GM23338 (cell line): ENCODE measurements around the gene CBLC. TPM values are rescaled to one million over a fixed set of nuclear protein-coding genes. Genes with fewer than 3 reads are reported as not detected.
A peak's percentile ranks its signal among the peaks of the same experiment; 100 is the strongest.

Experiments
- ATAC-seq: fragments of 200-7000 bp; cut with Tn5 transposase; 3 replicates; pipeline ENCODE4 v1.9.1; 2020
- DNase-seq: peaks from one replicate; pipeline ENCODE4 v3.0.0-alpha.2; 2015; ENCODE audit warnings: low spot score
- H2AFZ ChIP-seq: fragments of 200-600 bp; sonication (generic); 2 replicates; pipeline ENCODE4 v1.8.0; 2016; ENCODE audit warnings: antibody characterized with exemption, mild to moderate bottlenecking, moderate library complexity
- H3F3A ChIP-seq: fragments of 200-600 bp; sonication (generic); replicated peaks from 2 replicates; pipeline ENCODE4 v1.8.0; 2017; ENCODE audit warnings: antibody characterized with exemption, mixed run types, low read depth
- H3K27ac ChIP-seq: fragments of 200-600 bp; sonication (generic); 2 replicates; pipeline ENCODE4 v1.6.1; 2016; ENCODE audit warnings: low read depth
- H3K27me3 ChIP-seq: fragments of 200-600 bp; sonication (generic); 2 replicates; pipeline ENCODE4 v1.8.0; 2016; ENCODE audit warnings: mild to moderate bottlenecking, mixed run types, moderate library complexity; ENCODE audit not compliant: insufficient read depth
- H3K36me3 ChIP-seq: fragments of 200-600 bp; sonication (generic); 2 replicates; pipeline ENCODE4 v1.8.0; 2016; ENCODE audit warnings: mild to moderate bottlenecking; ENCODE audit not compliant: insufficient read depth
- H3K4me1 ChIP-seq: fragments of 200-600 bp; sonication (generic); 2 replicates; pipeline ENCODE4 v1.8.0; 2016; ENCODE audit warnings: mild to moderate bottlenecking, moderate library complexity; ENCODE audit not compliant: insufficient read depth
- H3K4me2 ChIP-seq: fragments of 200-600 bp; sonication (generic); 2 replicates; pipeline ENCODE4 v1.7.1; 2017; ENCODE audit warnings: mixed run types
- H3K4me3 ChIP-seq: fragments of 200-600 bp; sonication (generic); 2 replicates; pipeline ENCODE4 v1.6.1; 2016; ENCODE audit warnings: mixed run types
- H3K79me2 ChIP-seq: fragments of 200-600 bp; sonication (generic); replicated peaks from 2 replicates; pipeline ENCODE4 v1.8.0; 2017; ENCODE audit warnings: mild to moderate bottlenecking; ENCODE audit not compliant: insufficient read depth
- H3K9me2 ChIP-seq: fragments of 200-600 bp; sonication (generic); 2 replicates; pipeline ENCODE4 v1.8.0; 2017; ENCODE audit not compliant: insufficient read depth
- H4K20me1 ChIP-seq: fragments of 200-600 bp; sonication (generic); replicated peaks from 2 replicates; pipeline ENCODE4 v1.8.0; 2017; ENCODE audit warnings: mild to moderate bottlenecking; ENCODE audit not compliant: insufficient read depth
- H3K27ac Mint-ChIP-seq: 2 replicates; pipeline ENCODE4 v1.8.0; 2020; ENCODE audit warnings: inconsistent platforms, mild to moderate bottlenecking, moderate library complexity, mixed read lengths
- H3K27me3 Mint-ChIP-seq: 3 replicates; pipeline ENCODE4 v1.8.0; 2022; ENCODE audit warnings: low read depth, mild to moderate bottlenecking, moderate library complexity, mixed read lengths, inconsistent platforms; ENCODE audit not compliant: insufficient read depth, poor library complexity
- H3K36me3 Mint-ChIP-seq: 3 replicates; pipeline ENCODE4 v1.8.0; 2021; ENCODE audit warnings: low read depth, mild to moderate bottlenecking, inconsistent platforms, moderate library complexity, mixed read lengths
- H3K4me1 Mint-ChIP-seq: 3 replicates; pipeline ENCODE4 v1.8.0; 2020; ENCODE audit warnings: mild to moderate bottlenecking, inconsistent platforms, mixed read lengths
- H3K4me3 Mint-ChIP-seq: 3 replicates; pipeline ENCODE4 v1.8.0; 2021; ENCODE audit warnings: moderate library complexity, mild to moderate bottlenecking, inconsistent platforms, mixed read lengths
- H3K9me3 Mint-ChIP-seq: 3 replicates; pipeline ENCODE4 v1.8.0; 2020; ENCODE audit warnings: moderate library complexity, mild to moderate bottlenecking, inconsistent platforms, mixed read lengths
- CTCF ChIP-seq, 2 experiments: fragments of 200-600 bp in 1 of 2; sonication (generic) in 1 of 2; conservative IDR thresholded peaks; 2 replicates each; pipeline versions ENCODE4 v1.5.1 to v1.6.1; 2016 to 2017; ENCODE audit warnings: antibody characterized with exemption in 2 of 2, low read depth in 2 of 2, mild to moderate bottlenecking in 2 of 2, moderate library complexity in 1 of 2
- ETS1 ChIP-seq: IDR thresholded peaks from 2 replicates; pipeline ENCODE4 v1.6.1; 2016; ENCODE audit warnings: antibody characterized with exemption
- EZH2 ChIP-seq: fragments of 200-600 bp; sonication (generic); IDR thresholded peaks from one replicate; pipeline ENCODE4 v1.8.0; 2017; ENCODE audit warnings: antibody characterized with exemption, mild to moderate bottlenecking, low read depth; ENCODE audit not compliant: unreplicated experiment
- EZH2phosphoT487 ChIP-seq: fragments of 200-600 bp; sonication (generic); IDR thresholded peaks from one replicate; pipeline ENCODE4 v1.8.1; 2018; ENCODE audit warnings: antibody characterized with exemption; ENCODE audit not compliant: unreplicated experiment
- JUNB ChIP-seq: IDR thresholded peaks from one replicate; pipeline ENCODE4 v1.6.1; 2016; ENCODE audit warnings: antibody characterized with exemption; ENCODE audit not compliant: unreplicated experiment
- NANOG ChIP-seq: IDR thresholded peaks from 2 replicates; pipeline ENCODE4 v1.6.1; 2016; ENCODE audit warnings: antibody characterized with exemption, borderline replicate concordance
- POLR2AphosphoS5 ChIP-seq: IDR thresholded peaks from 2 replicates; pipeline ENCODE4 v1.6.1; 2016; ENCODE audit warnings: antibody characterized with exemption, low read depth
- REST ChIP-seq: IDR thresholded peaks from one replicate; pipeline ENCODE4 v1.6.1; 2018; ENCODE audit warnings: antibody characterized with exemption; ENCODE audit not compliant: unreplicated experiment
- STAT1 ChIP-seq: IDR thresholded peaks from one replicate; pipeline ENCODE4 v1.6.1; 2016; ENCODE audit warnings: antibody characterized with exemption; ENCODE audit not compliant: unreplicated experiment
- ZNF114 ChIP-seq: fragments of 250-450 bp; sonication (Bioruptor Pico); IDR thresholded peaks from 2 replicates; pipeline ENCODE4 v1.5.0; 2020; ENCODE audit warnings: mild to moderate bottlenecking, moderate library complexity
- ZNF331 ChIP-seq: fragments of 250-450 bp; sonication (Bioruptor Pico); IDR thresholded peaks from 2 replicates; pipeline ENCODE4 v1.5.0; 2020; ENCODE audit warnings: low read depth, mild to moderate bottlenecking, moderate library complexity
- polyA plus RNA-seq: library from polyadenylated mRNA; unstranded; fragments of >200 nt; fragmentation: Nextera tagmentation; extraction: Ambion mirVana; gene quantifications from 2 replicates; pipeline ENCODE4 v1.2.1, GENCODE V29; 2016
- total RNA-seq: library from RNA; depleted of rRNA; stranded (reverse); fragments of >200 nt; shearing (Covaris generic); gene quantifications from 2 replicates; pipeline ENCODE4 v1.2.3, GENCODE V29; 2014

The CBLC gene
- total and polyA plus RNA-seq, 2 experiments from 2014 or later, result 14.5 to 29.3 TPM

- Histone ChIP-seq H3F3A (peaks cover 14% of the 10 kb centered on the region; the same call in 1 of the 2 replicates), H3K9me2 (no peaks in the 10 kb centered on the region), H3K36me3 (no peaks in the 10 kb centered on the region), H2AFZ (no peak overlapping the region), H3K27ac (peak overlapping the region; percentile 81), H3K4me2 (no peak overlapping the region), H3K79me2 (no peaks in the 10 kb centered on the region), H3K4me3 (no peak overlapping the region), H3K4me1 (peaks cover 24% of the 10 kb centered on the region), H3K27me3 (peaks cover 36% of the 10 kb centered on the region), H4K20me1 (no peaks in the 10 kb centered on the region)
- Mint-ChIP-seq H3K27ac (no peak overlapping the region), H3K4me1 (peaks cover 21% of the 10 kb centered on the region), H3K9me3 (no peaks in the 10 kb centered on the region; the same call in 2 of the 3 replicates), H3K36me3 (peaks cover 42% of the 10 kb centered on the region), H3K27me3 (peaks cover 27% of the 10 kb centered on the region), H3K4me3 (no peak overlapping the region)
- DNase-seq, result peak; percentile 96
- ATAC-seq, result peak; percentile 97
- TF ChIP-seq CTCF (conservative IDR thresholded peaks at IDR 0.05; ENCODE audit: low read depth in 2 of 2), result peak; percentile 91 to 99
- TF ChIP-seq STAT1, result no peak
- no peak for TF ChIP-seq JUNB
- no peak for TF ChIP-seq EZH2
These were observed 22.8 kb downstream of the CBLC start for GRCh38 chr19:44800461-44800860.

GRCh38 chr19:44803442-44804428 lies 26.0 kb downstream of the CBLC start:
- no peak for ATAC-seq
- no peak overlapping the region for H3K27ac Mint-ChIP-seq
- H3K27me3 Mint-ChIP-seq, result peaks cover 38% of the 10 kb centered on the region
- Histone ChIP-seq H3K27me3 (peaks cover 52% of the 10 kb centered on the region), H3K27ac (no peak overlapping the region), H3K36me3 (no peaks in the 10 kb centered on the region), H3K4me1 (peaks cover 28% of the 10 kb centered on the region), H3K9me2 (no peaks in the 10 kb centered on the region), H3F3A (peaks cover 13% of the 10 kb centered on the region; the same call in 1 of the 2 replicates), H3K79me2 (no peaks in the 10 kb centered on the region), H2AFZ (no peak overlapping the region), H3K4me3 (no peak overlapping the region), H4K20me1 (no peaks in the 10 kb centered on the region), H3K4me2 (no peak overlapping the region)
- H3K36me3 Mint-ChIP-seq, result peaks cover 14% of the 10 kb centered on the region
- H3K4me1 Mint-ChIP-seq, result peaks cover 29% of the 10 kb centered on the region
- no peaks in the 10 kb centered on the region; the same call in 2 of the 3 replicates for H3K9me3 Mint-ChIP-seq
- H3K4me3 Mint-ChIP-seq, result no peak overlapping the region; the same call in 2 of the 3 replicates
- no peak for DNase-seq
- TF ChIP-seq ZNF331 (CRISPR knock-in tag), result no peak
- no peak for TF ChIP-seq ZNF114
- TF ChIP-seq STAT1, result no peak
- TF ChIP-seq REST, result no peak
- TF ChIP-seq ETS1, result no peak
- TF ChIP-seq JUNB, result no peak
- TF ChIP-seq EZH2phosphoT487, result no peak
- TF ChIP-seq NANOG, result no peak
- no peak for TF ChIP-seq POLR2AphosphoS5
- TF ChIP-seq EZH2, result no peak
